ENCODE results near the gene SERPINB6. TPM values are rescaled to one million over a fixed set of nuclear protein-coding genes. Genes with fewer than 3 reads are reported as not detected.

The SERPINB6 gene
- total and polyA plus RNA-seq, 9 of the 15 experiments (the other 6 are each of a cell fraction or from before 2014, with no cell fraction given) = 86.6 to 211 (median 143) TPM

GRCh38 chr6:2988426-2989331 lies 17.3 kb upstream of the SERPINB6 start (continued):
- TF ChIP-seq PRMT5 (CRISPR knock-in tag; IDR thresholded peaks at IDR 0.05) = no peak
- TF ChIP-seq ZNF224 (CRISPR knock-in tag; IDR thresholded peaks at IDR 0.05) = no peak
- no peak for TF ChIP-seq CHD7 (IDR thresholded peaks at IDR 0.05; ENCODE audit: low read depth, low read length)
- TF ChIP-seq TAF1 (IDR thresholded peaks at IDR 0.05; ENCODE audit: control insufficient read depth, extremely low read depth, insufficient read depth, low read length, severe bottlenecking) = peak; percentile 44
- TF ChIP-seq ZNF778 (CRISPR knock-in tag; IDR thresholded peaks at IDR 0.05) = no peak
- TF ChIP-seq NFIC (IDR thresholded peaks at IDR 0.05) = peak; percentile 41
- TF ChIP-seq SREBF2 (CRISPR knock-in tag; IDR thresholded peaks at IDR 0.05) = no peak

Measured in K562 (cell line).